K562 (cell line): ENCODE results near the gene OVCA2. TPM values are rescaled to one million over a fixed set of nuclear protein-coding genes. Genes with fewer than 3 reads are reported as not detected.

Experiments used
- ATAC-seq: fragments of 200-7000 bp; cut with Tn5 transposase; 3 replicates; pipeline ENCODE4 v1.9.1; 2020; ENCODE audit warnings: moderate library complexity
- BruUV-seq: library from RNA; stranded (reverse); fragments of 400-500 nt; replicated peaks from 2 replicates; lab custom pipeline; 2021; lab: Mats Ljungman, UMichigan
- CTCF ChIA-PET: fragments of 300-600 bp; formaldehyde crosslinking; extraction: SDS; loops from one replicate; lab custom pipeline; 2021; ENCODE audit warnings: low intra/inter-chr PET ratio; lab: Yijun Ruan, JAX
- POLR2A ChIA-PET: fragments of 300-600, 350-650 bp; sonication (Branson Sonifier 250); formaldehyde crosslinking; extraction: SDS; loops from one replicate; lab custom pipeline; 2021; ENCODE audit warnings: antibody characterized with exemption, inconsistent platforms; lab: Yijun Ruan, JAX
- DNase-seq, 4 experiments: peaks; one replicate each; pipeline versions ENCODE4 v3.0.0 to v3.0.0-alpha.2; 2011 to 2018; ENCODE audit warnings: low spot score in 3 of 4, mixed read lengths in 3 of 4; ENCODE audit errors: extremely low read depth in 1 of 4
- FAIRE-seq: peaks from 2 replicates; lab custom pipeline; 2011; peaks lifted over from hg19 to GRCh38; lab: Jason Lieb, UNC
- H2AFZ ChIP-seq: 2 replicates; pipeline ENCODE4 v1.6.0; 2011; ENCODE audit warnings: low read depth, low read length, control low read depth, inconsistent platforms
- H3K27ac ChIP-seq: fragments of 200-600 bp; 3 replicates; pipeline ENCODE4 v1.8.0; 2011; ENCODE audit warnings: low read depth, mild to moderate bottlenecking, control low read depth, inconsistent platforms, low read length, moderate library complexity, mixed read lengths; ENCODE audit errors: extremely low read depth
- H3K27me3 ChIP-seq, 2 experiments: fragments of 300-600 bp in 1 of 2; 2 replicates in 1 of 2; 3 replicates in 1 of 2; pipeline versions ENCODE4 v1.6.0 to v1.8.0; 2011; ENCODE audit warnings: inconsistent platforms in 2 of 2, low read length in 2 of 2, mild to moderate bottlenecking in 1 of 2, mixed read lengths in 1 of 2, moderate library complexity in 1 of 2; ENCODE audit not compliant: control insufficient read depth in 2 of 2, insufficient read depth in 2 of 2
- H3K36me3 ChIP-seq: fragments of 300-600 bp; 3 replicates; pipeline ENCODE4 v1.8.0; 2011; ENCODE audit warnings: mild to moderate bottlenecking, low read length, inconsistent platforms; ENCODE audit not compliant: control insufficient read depth, insufficient read depth
- H3K4me1 ChIP-seq, 2 experiments: fragments of 200-600 bp in 1 of 2; replicated peaks in 1 of 2; 2 replicates in 1 of 2; 3 replicates in 1 of 2; pipeline versions ENCODE4 v1.5.1 to v1.8.0; 2011; ENCODE audit warnings: inconsistent platforms in 2 of 2, low read length in 2 of 2, mild to moderate bottlenecking in 1 of 2, mixed read lengths in 1 of 2, moderate library complexity in 1 of 2; ENCODE audit not compliant: control insufficient read depth in 2 of 2, insufficient read depth in 2 of 2
- H3K4me2 ChIP-seq: 2 replicates; pipeline ENCODE4 v1.6.1; 2011; ENCODE audit warnings: low read length, control low read depth, inconsistent platforms, mixed read lengths; ENCODE audit not compliant: insufficient read depth
- H3K4me3 ChIP-seq: fragments of 200-600 bp; sonication (generic), shearing (Covaris generic); 2 replicates; pipeline ENCODE4 v1.5.1; 2016; ENCODE audit warnings: control low read depth, inconsistent platforms
- H3K79me2 ChIP-seq: fragments of 200-600 bp; 3 replicates; pipeline ENCODE4 v1.8.0; 2011; ENCODE audit warnings: low read length, inconsistent platforms; ENCODE audit not compliant: control insufficient read depth, insufficient read depth
- H3K9ac ChIP-seq, 2 experiments: 2 replicates each; pipeline versions ENCODE4 v1.6.0 to v1.6.1; 2011; ENCODE audit warnings: low read depth in 2 of 2, low read length in 2 of 2, control low read depth in 1 of 2, inconsistent platforms in 1 of 2, mild to moderate bottlenecking in 1 of 2, mixed read lengths in 1 of 2; ENCODE audit not compliant: insufficient read depth in 1 of 2
- H3K9me1 ChIP-seq: one replicate; pipeline ENCODE4 v1.6.0; 2011; ENCODE audit warnings: inconsistent platforms, mild to moderate bottlenecking, low read length, moderate library complexity; ENCODE audit not compliant: control insufficient read depth, insufficient read depth
- H3K9me3 ChIP-seq: replicated peaks from 2 replicates; pipeline ENCODE4 v1.5.1; 2011; ENCODE audit warnings: low read depth, low read length, inconsistent platforms; ENCODE audit not compliant: control insufficient read depth, insufficient read depth
- H4K20me1 ChIP-seq: replicated peaks from 2 replicates; pipeline ENCODE4 v1.6.1; 2011; ENCODE audit warnings: low read length, inconsistent platforms, mixed read lengths; ENCODE audit not compliant: control insufficient read depth, insufficient read depth
- C11orf30 ChIP-seq: fragments of 450-650 bp; IDR thresholded peaks from 2 replicates; pipeline ENCODE4 v1.6.1; 2016; ENCODE audit warnings: low read depth, mild to moderate bottlenecking
- CBX5 ChIP-seq: IDR thresholded peaks from 2 replicates; pipeline ENCODE4 v1.6.1; 2014; ENCODE audit warnings: low read depth, borderline replicate concordance
- CREB1 ChIP-seq, 2 experiments: sonication (generic) in 1 of 2; formaldehyde crosslinking in 1 of 2; IDR thresholded peaks; 2 replicates each; pipeline versions ENCODE4 v1.6.1 to v1.8.0; 2012 to 2022; ENCODE audit warnings: inconsistent platforms in 1 of 2, mild to moderate bottlenecking in 1 of 2, missing genetic modification reagents in 1 of 2, moderate library complexity in 1 of 2
- ETS2 ChIP-seq: IDR thresholded peaks from 2 replicates; pipeline ENCODE4 v1.6.1; 2016; ENCODE audit warnings: borderline replicate concordance, missing genetic modification characterization, mild to moderate bottlenecking, moderate library complexity, missing compliant biosample characterization; ENCODE audit not compliant: poor library complexity, severe bottlenecking
- FOXK2 ChIP-seq, 2 experiments: fragments of 450-650 bp; IDR thresholded peaks in 1 of 2; conservative IDR thresholded peaks in 1 of 2; 2 replicates each; pipeline ENCODE4 v1.6.1; 2016; ENCODE audit warnings: low read depth in 2 of 2, mild to moderate bottlenecking in 1 of 2
- PBX2 ChIP-seq, 2 experiments: IDR thresholded peaks in 1 of 2; conservative IDR thresholded peaks in 1 of 2; 2 replicates each; pipeline ENCODE4 v1.6.1; 2016; ENCODE audit warnings: low read depth in 2 of 2, mild to moderate bottlenecking in 1 of 2, missing compliant biosample characterization in 1 of 2, missing genetic modification characterization in 1 of 2, moderate library complexity in 1 of 2
- PTRF ChIP-seq: fragments of 450-650 bp; IDR thresholded peaks from 2 replicates; pipeline ENCODE4 v1.6.1; 2016; ENCODE audit warnings: mild to moderate bottlenecking, missing genetic modification characterization, missing compliant biosample characterization
- SRSF1 ChIP-seq: fragments of 200-400 bp; formaldehyde crosslinking; IDR thresholded peaks from 2 replicates; pipeline ENCODE4 v1.6.1; 2017; ENCODE audit warnings: mild to moderate bottlenecking, low read depth, low read length, moderate library complexity
- STAT6 ChIP-seq: sonication (generic); formaldehyde crosslinking; IDR thresholded peaks from 2 replicates; pipeline ENCODE4 v1.8.1; 2023; ENCODE audit warnings: mild to moderate bottlenecking, missing genetic modification reagents
- ZC3H4 ChIP-seq: sonication (generic); formaldehyde crosslinking; IDR thresholded peaks from 2 replicates; pipeline ENCODE4 v1.9.0; 2021; ENCODE audit warnings: missing genetic modification reagents, borderline replicate concordance
- ZNF311 ChIP-seq: fragments of 250-450 bp; sonication (Bioruptor Pico); IDR thresholded peaks from 2 replicates; pipeline ENCODE4 v1.4.0; 2020; ENCODE audit warnings: mild to moderate bottlenecking, moderate library complexity
- WGBS: fragments of 100-300 bp; shearing (Covaris generic); methylation state at CpG from one replicate; pipeline ENCODE4 v1.1.6; 2016; ENCODE audit warnings: low coverage, mixed read lengths; ENCODE audit not compliant: insufficient coverage; ENCODE audit errors: missing lambda C conversion rate; 5-methylcytosine and 5-hydroxymethylcytosine counted together
- in situ Hi-C: fragments of 300-500 bp; cut with MboI; formaldehyde crosslinking; loops from 4 replicates; pipeline ENCODE4 v1.15.0; 2018; ENCODE audit warnings: inconsistent platforms, mixed read lengths
- intact Hi-C: fragments of 100-400 bp; cut with micrococcal nuclease; formaldehyde crosslinking; loops from 2 replicates; pipeline ENCODE4 v1.14.2; 2022
- polyA plus RNA-seq, 8 experiments: library from polyadenylated mRNA; depleted of rRNA in 4 of 8; stranded (reverse) in 5 of 8; unstranded in 3 of 8; fragments of >200 nt; fragmentation: Nextera tagmentation in 2 of 8; fragmentation: Illumina TruSeq in 1 of 8; extraction: Ambion mirVana in 2 of 8; extraction: Trizol in 1 of 8; gene quantifications; 2 replicates each; pipeline versions ENCODE4 v1.2.1 to v1.2.3, GENCODE V29; 2011 to 2014; ENCODE audit warnings: inconsistent platforms in 1 of 8, missing spikeins in 1 of 8
- total RNA-seq, 7 experiments: library from RNA; depleted of rRNA in 6 of 7; stranded (reverse); fragments of >200 nt in 6 of 7; fragmentation: Illumina TruSeq in 2 of 7; extraction: Trizol in 2 of 7; gene quantifications; 2 replicates each; pipeline versions ENCODE4 v1.2.1 to v1.2.3, GENCODE V29; 2011 to 2021; ENCODE audit warnings: low replicate concordance in 1 of 7

The OVCA2 gene
- total and polyA plus RNA-seq, 9 of the 15 experiments (the other 6 are each of a cell fraction or from before 2014, with no cell fraction given), result 3.0 to 23.7 (median 14.1) TPM

- in situ Hi-C loops, result loop anchor here (10.0 kb wide), 1 partner anchor 181 kb away; no protein-coding TSS in a partner anchor
- TF ChIP-seq PBX2 (CRISPR knock-in tag; IDR thresholded peaks at IDR 0.05; ENCODE audit: low read depth) (no peak), PBX2 (tag; conservative IDR thresholded peaks at IDR 0.05; ENCODE audit: low read depth) (no peak), STAT6 (CRISPR knock-in tag) (no peak), CBX5 (no peak), PTRF (no peak), ZNF311 (CRISPR knock-in tag) (no peak), ETS2 (tag) (no peak), C11orf30 (no peak), CREB1 (IDR thresholded peaks at IDR 0.05) (no peak), CREB1 (CRISPR knock-in tag; IDR thresholded peaks at IDR 0.05) (no peak), SRSF1 (no peak), FOXK2 (conservative IDR thresholded peaks at IDR 0.05 in 1 of 2, IDR thresholded peaks at IDR 0.05 in 1 of 2; ENCODE audit: low read depth in 2 of 2) (no peak), ZC3H4 (no peak)
These were observed 21.7 kb downstream of the OVCA2 start for GRCh38 chr17:2063261-2064146.

More at GRCh38 chr17:2063261-2064146, 21.7 kb downstream of the OVCA2 start:
- Histone ChIP-seq H3K4me2 (no peak overlapping the region), H3K27ac (no peak overlapping the region), H3K79me2 (no peaks in the 10 kb centered on the region), H3K9me3 (no peaks in the 10 kb centered on the region), H4K20me1 (no peaks in the 10 kb centered on the region), H3K9me1 (no peaks in the 10 kb centered on the region), H3K27me3 (no peaks in the 10 kb centered on the region), H2AFZ (no peak overlapping the region), H3K9ac (no peak overlapping the region), H3K4me3 (no peak overlapping the region), H3K36me3 (peaks cover 16% of the 10 kb centered on the region; the same call in 2 of the 3 replicates), H3K4me1 (peaks cover 0 to 31% of the 10 kb centered on the region in 2 experiments; a peak in 2 of 5 replicates)
- intact Hi-C loops, result no loop called here
- FAIRE-seq (no peak), DNase-seq (no peak), ATAC-seq (no peak)
- ChIA-PET CTCF (no interaction called here), POLR2A (interaction anchor here (1.0 kb wide), 1 partner anchor 12 kb away, joined by 3 read pairs; no protein-coding TSS in a partner anchor)
- no TSS peak for BruUV-seq
- WGBS, result 76% methylated on average over 10 of the region's 16 CpGs
